Kidney tubule cell (primary cell): ENCODE results near the gene NDEL1.
A peak's percentile ranks its signal among the peaks of the same experiment; 100 is the strongest.

ENCODE experiments used
- DNase-seq: peaks from one replicate; pipeline ENCODE4 v3.0.0-alpha.2; 2018; ENCODE audit warnings: low spot score

NDEL1 gene

DNA sequence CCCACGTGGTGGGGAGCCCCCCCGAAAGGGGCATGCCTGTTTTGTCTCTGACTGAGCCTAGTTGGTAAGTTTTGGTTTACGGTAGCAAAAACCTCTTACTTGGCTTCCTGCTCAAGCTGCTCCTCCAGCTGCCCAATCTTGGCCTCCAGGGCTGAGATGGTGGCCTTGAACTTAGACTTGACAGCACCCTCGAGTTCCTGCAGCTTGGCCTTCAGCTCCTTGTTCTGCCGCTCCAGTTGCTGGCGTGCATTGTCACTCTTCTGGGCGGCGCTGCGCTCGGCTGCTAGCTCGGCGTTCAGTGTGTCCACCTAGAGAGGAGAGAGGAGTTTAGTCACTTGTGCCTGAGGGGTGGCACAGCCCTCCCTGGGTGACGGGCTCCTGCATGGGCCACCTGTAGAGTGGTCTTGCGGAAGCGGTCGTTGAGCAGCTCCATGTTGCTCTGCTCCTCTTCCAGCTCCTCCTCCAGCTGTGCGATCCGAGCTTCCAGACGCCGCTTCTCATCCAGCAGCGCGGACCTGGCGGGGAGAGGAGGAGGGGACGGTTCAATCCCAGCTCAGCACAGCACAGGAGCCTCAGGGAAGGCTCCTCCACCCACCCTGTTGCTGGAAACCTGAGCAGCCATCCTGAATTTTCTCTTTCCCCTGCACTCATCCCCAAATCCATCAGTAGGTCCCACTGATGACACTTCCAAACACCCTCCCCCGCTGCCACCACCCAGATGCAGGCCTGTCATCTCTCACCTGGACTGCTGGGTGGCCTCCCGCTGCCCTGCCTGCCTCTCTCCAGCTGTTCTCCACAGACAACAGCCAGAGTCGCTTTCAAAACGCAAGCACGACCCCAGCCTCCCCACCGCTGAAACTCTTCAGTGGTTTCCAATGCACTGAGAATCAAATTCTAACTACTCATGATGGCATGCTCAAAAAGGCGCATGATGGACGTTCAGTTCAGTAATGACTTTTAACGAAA lies 44.6 kb downstream of the NDEL1 start:
- DNase-seq: no peak

DNA sequence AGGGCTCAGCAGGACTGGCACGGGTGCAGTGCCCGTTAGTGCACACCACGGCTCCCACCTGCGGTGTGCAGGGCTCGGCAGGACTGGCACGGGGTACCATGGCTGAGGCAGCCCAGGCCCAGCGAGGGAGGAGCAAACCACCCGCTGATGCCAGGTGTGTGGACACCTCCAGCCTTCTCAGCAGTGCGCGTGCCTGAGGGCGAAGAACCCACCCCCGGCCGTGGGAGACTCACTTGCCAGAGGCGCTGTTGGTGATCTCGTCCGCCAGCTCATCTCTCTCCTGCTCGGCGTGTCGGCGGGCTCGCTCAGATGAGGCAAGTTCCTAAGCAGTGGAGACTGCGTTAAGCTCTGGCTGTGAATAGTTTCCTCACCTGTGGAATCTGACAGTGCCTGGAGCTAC lies 45.4 kb downstream of the NDEL1 start:
- DNase-seq: no peak

DNA sequence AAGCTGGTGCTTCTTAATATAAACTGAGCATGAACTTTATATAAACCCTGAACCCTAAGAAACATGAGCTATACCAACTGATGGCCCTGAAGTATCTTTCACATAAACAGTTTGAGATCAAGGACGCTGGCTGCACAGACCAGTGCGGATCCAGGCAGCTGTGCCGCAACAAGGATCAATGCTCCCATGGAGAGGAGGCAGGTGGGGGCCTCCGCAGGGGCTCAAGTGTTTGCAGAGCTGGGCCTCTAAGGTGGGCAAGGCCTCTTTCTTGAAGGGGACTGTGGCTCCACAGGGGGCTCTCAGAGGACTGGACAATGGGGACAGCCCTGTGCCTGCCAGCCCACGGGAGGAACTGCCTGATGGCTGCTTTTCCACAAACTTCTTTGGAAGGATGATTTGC lies 46.0 kb downstream of the NDEL1 start:
- no peak for DNase-seq

DNA sequence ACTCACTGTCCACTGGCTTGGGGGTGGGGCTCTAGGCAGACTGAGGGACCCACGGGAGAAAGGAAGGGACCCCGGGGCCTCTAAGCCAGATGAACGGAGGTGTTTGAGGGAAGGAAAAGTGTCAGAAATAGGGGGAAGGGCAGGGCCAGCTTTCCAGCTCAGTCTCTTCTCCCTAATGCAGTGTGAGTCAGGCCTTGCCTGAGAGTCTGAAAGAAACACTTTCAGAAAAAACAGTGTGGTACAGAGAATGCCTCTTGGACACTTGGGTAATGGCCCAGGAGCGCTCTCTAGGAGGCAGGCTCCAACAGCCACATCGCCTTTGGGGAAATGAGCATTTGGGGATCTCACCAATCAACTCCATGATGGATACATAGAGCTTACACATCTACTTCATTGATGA lies 46.9 kb downstream of the NDEL1 start:
- no peak for DNase-seq

DNA sequence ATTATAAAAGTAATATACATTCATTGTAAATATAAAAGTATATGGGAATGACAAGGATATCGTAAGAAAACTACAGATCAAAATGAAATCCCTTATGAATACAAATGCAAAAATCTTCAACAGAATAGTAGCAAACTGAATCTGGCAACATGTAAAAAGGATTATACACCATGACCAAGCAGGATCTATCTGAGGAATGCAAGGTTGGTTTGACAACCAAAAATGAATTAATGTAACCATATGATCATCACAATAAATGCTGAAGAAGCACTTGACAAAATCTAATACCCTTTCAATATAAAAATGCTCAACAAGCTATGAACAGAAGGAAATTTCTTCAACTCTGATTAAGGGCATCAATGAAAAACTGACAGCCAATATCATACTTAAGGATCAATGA lies 48.8 kb downstream of the NDEL1 start:
- no peak for DNase-seq

DNA sequence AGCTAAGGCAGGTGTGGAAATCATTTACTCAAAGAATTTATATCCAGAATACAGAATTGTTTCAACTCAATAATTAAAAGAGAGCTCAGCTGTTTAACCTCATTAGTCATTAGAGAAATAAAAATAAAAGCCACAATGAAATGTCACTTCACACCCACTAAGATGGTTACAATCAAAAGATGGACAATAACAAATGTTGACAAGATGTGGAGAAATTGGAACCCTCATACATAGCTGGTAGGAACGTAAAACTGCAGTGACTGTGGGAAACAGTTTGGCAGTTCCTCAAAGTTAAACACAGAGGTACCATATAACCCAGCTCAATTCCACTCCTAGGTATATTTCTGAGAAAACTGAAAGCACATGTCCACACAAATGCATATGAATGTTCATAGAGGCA lies 49.8 kb downstream of the NDEL1 start:
- DNase-seq: no peak

DNA sequence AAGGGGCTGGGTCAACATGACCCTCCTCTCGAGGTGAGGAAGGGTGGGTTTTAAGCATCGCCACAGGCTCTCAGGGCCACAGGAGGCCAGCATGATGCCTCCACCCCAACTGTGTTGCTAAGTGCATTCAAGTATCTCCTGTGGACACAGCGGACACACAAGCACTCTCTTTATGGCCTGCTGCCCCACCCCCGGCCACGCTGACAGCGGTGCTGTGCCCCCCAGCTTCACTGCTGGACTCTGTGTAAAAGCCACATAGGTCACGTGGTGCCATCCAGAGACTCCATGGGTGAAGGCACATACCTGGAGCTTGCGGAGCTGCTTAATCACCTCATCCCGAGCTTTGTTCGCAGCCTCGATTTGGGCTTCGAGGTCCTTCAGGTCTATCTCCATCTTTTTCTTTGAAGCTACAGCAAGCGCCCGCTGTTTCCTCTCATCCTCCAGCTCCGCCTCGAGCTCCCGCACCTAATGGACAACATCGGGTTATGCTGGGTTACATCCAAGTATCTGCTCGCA lies 51.5 kb downstream of the NDEL1 start:
- DNase-seq: no peak

DNA sequence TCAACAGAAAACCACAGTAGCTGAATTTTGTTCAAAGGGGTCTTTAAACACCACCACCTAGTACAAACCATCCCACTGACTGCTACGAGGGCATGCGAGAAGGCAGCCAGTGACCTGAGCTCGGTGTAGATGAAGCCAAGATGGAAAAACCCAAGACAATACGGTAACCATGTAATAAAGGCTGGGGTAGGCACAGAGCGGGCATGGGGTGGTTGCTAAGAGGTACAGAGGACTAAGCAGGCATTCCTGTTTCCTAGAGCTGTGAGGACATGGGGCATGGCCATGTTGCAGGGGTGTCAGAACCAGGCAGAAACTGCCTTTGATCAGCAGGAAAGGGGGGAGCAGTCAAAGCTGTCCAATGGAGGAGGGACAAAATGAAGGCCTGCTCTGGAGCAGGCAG lies 52.1 kb downstream of the NDEL1 start:
- no peak for DNase-seq

DNA sequence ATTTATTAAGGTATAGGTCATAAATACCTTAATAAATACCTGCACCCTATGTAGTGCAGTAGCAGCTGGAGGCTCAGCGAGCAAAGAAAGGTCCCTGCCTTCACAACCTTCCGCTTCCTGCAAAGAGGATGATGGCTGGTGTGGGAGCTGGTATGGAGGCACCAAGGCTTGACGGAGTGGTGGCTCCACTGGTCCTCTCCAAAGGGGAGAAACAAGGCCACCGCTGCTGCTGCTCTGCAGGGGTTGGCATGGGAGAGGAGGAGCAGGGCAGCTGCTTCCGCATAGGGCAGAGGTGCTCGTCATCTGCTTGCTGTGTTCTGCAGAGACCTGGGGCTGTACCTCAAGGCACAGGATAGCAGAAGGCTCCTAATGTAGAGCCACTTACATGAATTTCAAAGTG lies 52.8 kb downstream of the NDEL1 start:
- DNase-seq: no peak

DNA sequence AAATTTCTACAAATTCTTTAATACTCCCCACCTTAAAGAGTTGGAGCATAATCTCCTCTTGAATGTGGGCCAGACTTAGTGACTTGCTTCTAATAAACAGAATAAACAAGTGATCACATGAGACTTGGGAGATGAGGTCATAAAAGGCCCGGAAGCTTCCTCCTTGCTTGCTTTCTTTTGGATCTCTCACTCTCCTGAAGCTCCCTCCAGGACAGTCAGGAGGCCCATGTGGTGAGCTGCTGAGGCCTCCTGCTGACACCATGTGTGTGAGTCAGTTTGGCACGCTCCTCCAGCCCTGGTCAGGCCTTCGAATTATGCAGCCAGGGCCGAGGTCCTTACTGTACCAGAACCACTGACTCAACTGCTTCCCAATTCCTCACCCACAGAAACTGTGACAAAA lies 53.2 kb downstream of the NDEL1 start:
- peak; percentile 95 for DNase-seq

DNA sequence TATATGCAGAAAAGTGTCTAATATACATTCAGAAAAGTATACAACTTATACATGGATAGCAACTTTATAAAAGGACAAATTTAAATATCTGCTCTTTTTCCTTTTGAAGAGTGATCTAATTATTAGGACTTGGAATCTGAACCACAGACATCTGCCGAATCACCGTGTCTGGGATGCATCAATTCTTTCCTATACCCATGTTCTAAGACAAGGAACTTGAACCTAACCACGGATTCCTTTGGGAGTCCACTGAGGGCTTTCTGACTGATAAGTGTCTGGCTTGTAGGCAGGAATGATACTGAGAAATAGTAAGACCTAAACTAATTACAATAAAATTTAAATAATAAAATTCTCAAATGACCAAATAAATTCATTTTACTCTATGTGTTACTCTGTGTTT lies 54.2 kb downstream of the NDEL1 start:
- DNase-seq: peak; percentile 49

DNA sequence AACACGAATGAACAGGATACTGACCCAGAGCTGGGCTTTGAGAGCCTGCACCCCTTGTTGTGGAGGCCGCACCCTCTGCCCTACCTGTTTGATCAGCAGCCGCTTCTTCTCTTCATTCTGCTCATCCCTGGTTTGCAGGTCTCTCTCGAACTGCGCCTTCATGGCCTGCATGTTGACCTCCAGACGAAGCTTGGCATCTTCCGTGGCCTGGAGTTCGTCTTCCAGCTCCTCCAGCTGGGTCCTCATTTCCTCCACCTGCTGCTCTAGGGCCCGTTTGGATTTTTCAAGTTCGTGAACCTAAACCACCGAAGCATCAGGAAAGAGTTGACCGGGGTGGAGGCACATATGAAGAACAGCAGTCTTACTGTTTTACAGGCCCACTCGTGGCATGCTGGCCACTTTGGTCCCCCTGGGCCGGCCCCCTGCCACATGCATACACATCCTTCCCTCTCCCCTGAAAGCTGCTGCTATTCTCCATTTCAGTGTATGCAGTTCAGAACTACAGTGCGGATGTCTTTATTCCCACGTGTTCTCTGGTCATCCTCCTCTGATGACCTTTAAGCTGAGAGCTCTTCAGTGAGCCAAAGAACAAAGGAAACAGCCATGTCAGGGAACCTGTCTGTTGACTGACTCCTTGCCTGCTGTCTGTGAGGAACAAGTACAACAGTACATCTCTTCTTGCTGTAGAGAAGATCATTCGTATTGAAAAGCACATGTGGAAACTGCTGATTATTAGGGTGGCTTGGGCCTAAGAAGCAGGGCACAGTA lies 54.8 kb downstream of the NDEL1 start:
- DNase-seq: no peak

DNA sequence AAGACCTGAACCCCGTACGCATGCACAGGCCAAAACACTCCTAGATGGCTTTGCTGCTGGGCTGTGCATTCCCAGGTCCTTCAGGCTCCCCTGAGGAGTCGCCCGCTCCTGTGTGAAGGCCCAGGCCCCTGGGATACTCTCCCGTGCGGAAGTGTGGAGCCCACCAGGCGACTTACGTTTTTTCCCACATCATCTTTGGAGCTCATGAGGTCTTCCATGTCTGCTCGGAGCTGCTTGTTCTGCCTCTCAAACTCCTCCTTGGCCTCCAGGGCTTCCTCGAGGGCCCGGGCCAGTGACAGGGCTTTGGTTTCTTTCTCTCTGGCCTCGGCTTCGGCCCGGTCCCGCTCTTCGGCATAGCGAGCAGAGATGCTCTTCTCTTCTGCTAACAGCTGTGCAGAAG lies 56.4 kb downstream of the NDEL1 start:
- no peak for DNase-seq

DNA sequence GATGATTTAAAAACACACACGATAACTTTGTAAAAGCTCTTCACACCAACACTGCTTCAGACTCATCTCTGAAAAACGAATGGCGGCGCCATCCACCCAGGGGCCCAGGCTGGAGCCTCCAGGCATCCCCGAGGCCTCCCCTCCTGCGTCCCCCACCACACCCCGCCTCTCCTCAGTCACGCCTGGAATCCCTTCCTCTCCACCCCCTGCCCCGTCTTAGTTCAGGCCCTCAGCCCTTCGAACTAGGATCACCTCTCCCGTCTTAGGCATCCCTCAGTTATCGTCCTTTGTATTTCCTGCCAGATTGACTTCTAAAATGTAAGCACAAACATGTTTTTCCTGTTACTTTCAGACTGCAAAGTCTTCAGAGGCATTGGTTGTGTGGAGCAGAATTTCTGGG lies 58.3 kb downstream of the NDEL1 start:
- no peak for DNase-seq

DNA sequence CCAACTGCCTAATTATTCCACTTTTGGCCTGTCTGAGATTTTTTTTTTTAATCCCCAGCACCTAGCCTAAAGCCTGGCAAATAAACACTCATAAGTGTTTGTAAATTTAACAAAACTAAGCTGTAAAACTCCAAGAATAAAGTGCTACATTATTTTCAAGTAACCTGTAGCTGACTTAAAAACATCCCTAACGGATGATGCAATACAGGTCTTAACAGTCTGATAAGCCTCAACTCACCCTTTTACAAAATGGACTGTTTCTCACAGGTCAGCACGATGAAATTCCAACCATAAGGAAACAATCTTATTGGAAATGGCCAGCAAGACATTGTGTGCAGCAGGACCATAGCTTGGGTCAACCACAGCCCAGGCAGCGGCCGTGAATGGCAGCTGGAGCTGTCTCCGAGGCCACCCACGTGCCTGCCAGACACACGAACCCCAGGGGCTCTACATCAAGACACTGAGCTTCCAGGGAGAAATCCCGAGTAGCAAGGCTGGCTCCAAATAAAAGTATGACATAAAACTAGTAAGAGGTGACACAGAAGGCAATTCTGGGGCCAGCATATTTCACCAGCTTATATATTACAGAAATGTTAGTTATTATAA lies 58.9 kb downstream of the NDEL1 start:
- no peak for DNase-seq

DNA sequence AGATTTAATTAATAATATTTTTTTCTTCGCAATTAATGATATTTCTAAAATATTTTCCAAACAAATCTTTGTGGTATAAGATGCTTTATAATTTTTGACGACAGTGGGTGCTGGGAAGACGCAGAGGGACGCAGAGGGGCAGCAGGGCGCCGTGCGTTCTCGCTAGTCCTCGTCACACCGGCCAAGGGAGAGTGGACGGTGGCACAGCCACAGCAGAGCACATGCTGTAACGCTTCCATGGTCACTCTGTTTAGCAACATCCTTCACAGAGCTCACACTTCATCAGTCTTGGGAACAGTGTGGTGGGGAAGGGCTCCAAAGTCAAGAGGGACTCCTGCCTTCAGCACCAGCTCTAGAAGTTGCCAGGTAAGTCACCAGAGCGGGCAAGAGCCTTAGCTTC lies 60.4 kb downstream of the NDEL1 start:
- DNase-seq: no peak

DNA sequence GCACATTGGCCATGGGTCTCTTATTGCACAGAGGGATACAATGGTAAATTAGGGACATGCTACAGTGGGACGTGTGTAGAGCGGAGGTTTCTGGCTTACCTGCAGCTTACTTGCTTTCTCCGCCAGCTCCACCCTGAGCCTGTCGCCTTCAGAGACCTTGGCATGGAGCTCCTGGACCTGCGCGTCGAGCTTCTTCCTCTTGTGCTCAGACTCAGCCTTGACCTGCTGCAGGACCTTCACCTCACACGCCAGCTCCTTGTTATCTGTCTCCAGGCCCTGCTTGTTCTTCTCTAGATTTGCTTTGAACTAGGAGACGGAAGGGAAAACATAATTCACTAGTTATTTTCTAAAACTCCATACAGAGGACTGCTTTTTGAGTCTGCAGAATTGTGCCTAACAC lies 63.5 kb downstream of the NDEL1 start:
- DNase-seq: no peak

DNA sequence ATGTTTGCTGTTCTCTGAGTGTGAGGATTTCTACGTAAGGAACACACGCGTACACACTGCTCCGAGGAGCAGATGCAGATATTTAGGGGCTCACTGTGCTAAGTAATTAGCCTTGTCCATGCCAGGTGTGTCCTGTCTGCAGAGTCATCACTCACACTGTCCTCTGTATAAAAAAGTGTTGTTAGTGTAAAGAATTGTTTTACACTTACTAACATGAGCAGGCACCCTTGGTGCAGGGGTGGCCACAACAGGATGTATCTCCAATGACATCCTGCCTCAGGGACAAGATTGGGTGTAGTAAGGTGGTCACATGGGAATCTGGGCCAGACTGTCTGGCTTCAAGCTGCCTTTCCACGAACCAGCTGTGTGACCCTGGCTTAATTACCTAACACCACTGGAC lies 63.9 kb downstream of the NDEL1 start:
- no peak for DNase-seq

DNA sequence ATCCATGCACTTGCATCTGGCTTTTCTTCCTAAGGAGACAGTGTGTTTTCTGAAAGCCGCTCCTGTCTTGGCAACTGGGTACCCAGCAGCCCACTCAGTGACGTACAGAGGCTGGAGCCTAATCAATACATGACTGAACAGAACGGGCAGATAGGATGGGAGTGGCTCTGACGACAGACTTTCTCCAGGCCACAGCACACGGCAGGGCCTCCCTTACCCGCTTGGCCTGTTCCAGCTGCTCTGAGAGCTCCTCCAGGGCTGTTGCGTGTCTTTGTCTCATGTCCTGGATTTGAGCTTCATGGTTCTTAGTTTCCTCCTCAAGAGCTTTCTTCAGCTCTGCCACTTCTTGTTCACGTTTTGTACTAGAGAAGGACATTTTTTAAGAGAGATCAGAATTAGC lies 64.9 kb downstream of the NDEL1 start:
- DNase-seq: no peak

DNA sequence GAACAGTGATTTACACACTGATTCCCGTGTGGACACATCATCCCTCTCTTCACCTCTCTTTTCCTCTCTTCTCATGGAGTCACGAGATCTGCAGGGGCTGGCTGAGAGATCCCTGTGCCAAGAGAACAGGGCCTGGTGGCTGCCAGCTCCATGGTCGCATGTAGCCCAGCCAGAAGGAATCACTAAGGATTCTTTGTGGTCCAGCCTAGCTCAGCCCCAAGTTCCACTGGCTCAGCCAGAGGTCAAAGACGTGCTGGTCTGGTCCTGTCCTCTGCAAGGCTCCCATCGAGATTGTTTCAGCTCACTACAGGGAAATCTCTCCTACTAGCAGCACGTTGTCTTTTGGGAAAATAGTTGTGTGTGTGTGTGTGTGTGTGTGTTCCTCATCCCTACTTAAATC lies 66.4 kb downstream of the NDEL1 start:
- DNase-seq: no peak

DNA sequence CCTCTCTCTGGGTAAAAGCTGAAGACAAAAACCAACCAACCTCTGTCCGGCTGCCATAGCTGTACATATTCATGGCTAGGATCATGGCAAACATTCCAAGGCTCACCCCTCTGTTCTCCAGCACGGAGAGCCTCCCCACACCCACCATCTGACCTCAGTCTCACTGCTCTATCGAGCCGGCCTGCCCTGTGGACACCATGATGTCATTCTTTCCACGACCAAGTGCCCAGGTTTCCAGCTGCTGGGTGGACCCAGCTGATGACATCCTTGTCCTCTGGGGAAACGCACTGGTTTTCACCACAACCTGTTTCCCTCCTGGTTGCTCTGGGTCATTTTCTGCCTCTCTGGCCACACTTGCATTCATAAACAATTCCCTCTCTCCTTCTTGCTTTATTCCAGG lies 67.7 kb downstream of the NDEL1 start:
- DNase-seq: no peak

DNA sequence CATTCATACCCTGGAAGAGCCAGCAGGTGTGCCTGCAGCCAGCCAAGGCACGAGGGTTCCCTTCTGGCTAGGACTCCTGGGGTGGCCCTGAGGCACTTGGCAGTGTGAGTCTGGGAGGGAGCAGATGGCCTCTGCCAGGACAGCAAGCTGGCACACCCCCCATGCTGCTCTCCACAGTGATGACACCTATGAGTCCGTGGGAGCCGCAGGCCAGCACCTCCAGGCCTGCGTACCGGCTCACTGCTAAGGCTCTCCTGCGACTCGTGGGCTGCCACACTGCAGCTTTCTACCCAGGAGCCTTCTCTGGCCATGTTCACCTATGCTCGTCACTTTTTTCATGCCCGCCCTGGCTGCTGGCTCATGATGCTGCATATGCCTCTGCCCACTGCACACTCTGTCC lies 68.1 kb downstream of the NDEL1 start:
- no peak for DNase-seq
